NCI-H2107 treated with DMSO at 0.1 percent for 48 hours (cell line): Measurements from ENCODE around the gene CARTPT.

Experiments
- DNase-seq: peaks from one replicate; lab custom pipeline; 2025; ENCODE audit not compliant: unreplicated experiment; lab: John Stamatoyannopoulos, UW

CARTPT gene

GRCh38 chr5:71719063-71719964, at the start of gene CARTPT:
TSS of gene CARTPT (plus strand) at chr5:71719275. CDS start at chr5:71719294, 19 bp downstream.
- DNase-seq, result no peak

GRCh38 chr5:71677977-71678376, 41.1 kb upstream of the CARTPT start:
- no peak for DNase-seq

GRCh38 chr5:71679714-71680113, 39.4 kb upstream of the CARTPT start:
- DNase-seq, result no peak

- no peak for DNase-seq
These were observed 38.6 kb upstream of the CARTPT start for GRCh38 chr5:71680510-71680909.

DNA sequence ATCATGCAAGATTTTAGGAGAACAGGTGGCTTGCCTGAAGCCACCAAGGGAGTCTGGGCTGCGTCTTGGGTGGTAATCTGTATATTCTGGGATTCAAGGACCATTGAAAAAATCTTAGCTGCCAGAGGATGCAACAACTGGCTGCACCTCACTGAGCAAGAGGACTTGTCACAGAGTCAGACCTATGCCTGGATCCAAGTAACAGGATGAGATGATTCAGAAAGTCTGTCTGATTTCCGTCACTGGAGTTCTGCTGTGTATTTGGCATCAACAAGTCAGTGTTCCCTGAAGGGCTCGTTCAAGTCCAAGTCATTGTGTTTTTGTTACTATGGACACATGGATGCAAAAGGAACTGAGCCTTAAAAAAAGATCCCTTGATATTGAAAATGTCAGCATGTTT, 37.8 kb upstream of the CARTPT start:
- DNase-seq, result no peak

DNA sequence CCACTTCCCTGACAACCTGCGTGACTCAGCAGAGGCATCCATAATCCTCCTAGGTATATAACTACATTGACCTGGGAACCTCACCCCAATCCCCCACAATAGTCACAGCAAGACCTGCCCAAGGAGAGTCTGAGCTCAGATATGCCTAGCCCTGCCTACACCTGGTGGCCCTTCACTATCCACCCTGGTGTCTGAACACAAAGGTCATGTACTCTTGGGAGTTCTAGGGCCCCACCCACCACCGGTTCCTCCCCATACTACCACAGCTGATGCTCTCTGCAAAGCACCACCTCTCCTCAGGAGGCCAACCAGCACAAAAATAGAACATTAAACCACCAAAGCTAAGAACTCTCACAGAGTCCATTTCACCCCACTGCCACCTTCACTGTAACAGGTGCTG, 34.8 kb upstream of the CARTPT start:
- no peak for DNase-seq

GRCh38 chr5:71693828-71694427, 25.1 kb upstream of the CARTPT start:
- no peak for DNase-seq

DNA sequence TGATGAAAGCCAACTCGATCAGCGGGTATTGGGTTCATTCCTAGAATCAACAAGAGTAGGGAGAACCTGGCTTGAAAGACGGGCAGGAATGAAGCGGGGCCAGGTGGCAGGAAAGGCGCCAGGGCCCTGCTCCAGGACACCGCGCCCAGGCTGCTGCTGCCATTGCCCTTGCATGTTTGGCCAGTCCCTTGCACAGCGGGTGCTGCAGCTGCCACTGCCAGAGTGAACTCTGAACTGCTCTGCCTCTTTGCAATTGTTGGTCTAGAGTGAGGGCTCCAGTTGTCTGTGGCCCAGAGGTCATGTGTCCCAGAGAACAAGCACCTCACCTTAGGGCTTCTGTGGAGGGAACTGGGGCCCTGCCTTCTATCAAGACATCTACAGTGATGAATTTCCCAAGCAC, 24.0 kb upstream of the CARTPT start:
- no peak for DNase-seq

- DNase-seq, result no peak
These were observed 23.5 kb upstream of the CARTPT start for GRCh38 chr5:71695595-71695994.

DNA sequence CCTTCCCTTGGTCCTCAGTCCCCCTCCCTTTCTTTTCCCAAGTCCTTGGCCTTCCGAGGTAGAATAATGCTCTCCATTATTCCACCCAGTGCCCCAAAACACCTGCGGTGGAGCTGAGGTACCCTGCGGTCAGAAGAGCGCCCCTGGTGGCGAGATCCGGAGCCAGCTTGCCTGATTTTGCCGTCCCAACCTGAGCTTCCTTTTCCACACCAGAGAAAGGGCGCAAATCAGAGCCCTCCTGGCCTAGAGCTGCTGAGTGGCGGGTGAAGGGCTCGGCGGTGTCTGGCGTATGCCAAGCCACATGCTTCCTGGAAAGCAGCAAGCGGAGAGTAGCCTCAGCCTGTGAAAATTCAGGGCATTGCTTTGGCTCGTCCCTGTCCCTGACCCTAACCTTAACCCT, 21.1 kb upstream of the CARTPT start:
- no peak for DNase-seq

- DNase-seq, result no peak
These were observed 19.8 kb upstream of the CARTPT start for GRCh38 chr5:71699233-71699632.

DNA sequence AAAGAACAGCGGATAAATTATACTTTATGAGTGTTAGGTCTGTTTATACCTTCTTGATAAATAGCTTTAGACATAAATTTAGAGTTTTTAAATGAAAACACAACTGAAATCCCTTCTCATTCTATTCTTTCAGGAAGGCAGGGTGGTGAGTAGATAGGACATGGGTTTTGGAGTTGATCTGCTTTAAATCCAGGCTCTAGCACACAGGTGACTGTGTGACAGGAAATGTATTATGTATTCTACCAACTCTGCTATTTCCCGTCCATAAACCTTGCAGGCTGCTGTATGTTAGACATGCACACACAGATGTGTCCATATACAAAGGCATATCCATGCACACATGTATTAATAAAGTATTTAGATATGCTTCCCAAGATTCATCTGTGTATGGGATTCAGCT, 19.3 kb upstream of the CARTPT start:
- DNase-seq, result no peak

- DNase-seq, result no peak
These were observed 18.3 kb upstream of the CARTPT start for GRCh38 chr5:71700803-71701202.

GRCh38 chr5:71701407-71701806, 17.7 kb upstream of the CARTPT start:
- no peak for DNase-seq

DNA sequence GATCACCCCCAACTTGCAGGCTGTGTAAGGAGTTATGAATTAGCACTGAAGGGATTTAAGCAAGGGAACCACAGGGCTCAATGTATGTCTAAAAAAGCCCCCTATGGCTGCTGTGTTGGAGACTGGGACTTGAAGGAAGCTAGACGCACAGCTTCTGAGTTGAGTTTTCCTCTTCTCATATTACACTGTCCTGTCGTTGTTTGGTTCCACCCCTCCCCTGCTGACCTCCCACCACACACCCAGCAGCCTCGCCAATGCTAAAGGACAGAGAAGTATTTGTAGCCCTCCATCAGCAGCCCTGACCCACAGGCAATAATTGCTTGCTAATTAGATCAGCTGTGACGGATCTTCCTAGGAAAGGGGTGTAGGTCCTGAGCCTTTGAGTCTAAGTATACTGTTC, 15.1 kb upstream of the CARTPT start:
- no peak for DNase-seq

DNA sequence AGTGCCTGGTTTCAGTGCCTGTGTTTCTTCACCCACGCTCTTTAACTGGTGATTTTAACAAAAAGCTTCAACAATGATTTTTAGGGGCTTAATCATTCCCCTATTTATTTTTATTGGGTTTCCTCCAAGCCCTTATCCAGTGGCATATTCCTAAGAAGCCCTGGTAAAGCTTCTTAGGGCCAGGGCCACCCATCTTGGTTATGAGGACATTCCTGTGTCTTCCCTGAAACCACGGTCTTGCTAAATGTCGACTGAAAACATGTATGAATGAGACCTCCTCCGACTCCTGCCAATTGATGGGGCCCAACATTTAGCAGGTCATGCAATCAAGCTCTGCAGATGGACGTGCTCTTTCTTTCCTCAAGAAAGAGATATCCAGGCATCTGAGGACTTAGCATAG, 13.7 kb upstream of the CARTPT start:
- no peak for DNase-seq

GRCh38 chr5:71706906-71707305, 12.2 kb upstream of the CARTPT start:
- no peak for DNase-seq

DNA sequence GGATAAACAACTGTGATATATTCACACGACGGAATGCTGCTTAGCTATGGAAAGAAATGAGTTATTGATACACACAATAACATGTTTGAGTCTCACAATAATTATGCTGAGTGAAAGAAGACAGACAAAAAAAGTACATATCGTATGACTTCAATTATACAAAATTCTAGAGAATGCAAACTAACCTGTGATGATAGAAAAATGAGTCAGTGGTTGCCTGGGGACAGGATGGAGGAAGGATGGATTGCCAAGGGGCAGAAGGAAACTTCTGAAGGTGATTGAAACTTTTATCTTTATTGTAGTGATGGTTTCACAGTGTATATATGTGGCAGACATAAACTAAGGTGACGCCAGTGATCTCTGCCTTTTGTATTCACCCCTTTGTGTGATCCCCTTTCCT, 7.5 kb upstream of the CARTPT start:
- no peak for DNase-seq

GRCh38 chr5:71714911-71715310, 4.2 kb upstream of the CARTPT start:
- DNase-seq, result no peak

DNA sequence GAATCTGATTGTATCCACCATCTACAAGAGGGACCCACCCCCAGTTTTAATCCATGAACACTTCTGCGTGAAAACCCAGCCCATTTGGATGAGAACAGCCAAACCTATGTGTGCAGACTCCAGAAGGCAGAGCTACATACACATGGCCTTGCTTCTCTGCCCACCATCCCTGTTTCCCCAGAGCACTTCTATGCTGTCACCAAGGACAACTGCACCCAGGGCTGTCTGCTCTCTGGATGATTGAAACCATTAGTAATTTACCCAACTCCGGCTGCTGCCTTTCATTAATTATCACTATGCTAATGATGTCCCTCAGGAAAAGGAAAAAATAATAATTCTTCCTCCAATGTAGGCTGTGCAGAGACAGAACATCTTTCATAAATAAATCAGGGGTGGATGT, 8.9 kb downstream of the CARTPT start:
- DNase-seq, result no peak

- no peak for DNase-seq
These were observed 11.9 kb downstream of the CARTPT start for GRCh38 chr5:71731015-71731414.

GRCh38 chr5:71732011-71732410, 12.9 kb downstream of the CARTPT start:
- no peak for DNase-seq

DNA sequence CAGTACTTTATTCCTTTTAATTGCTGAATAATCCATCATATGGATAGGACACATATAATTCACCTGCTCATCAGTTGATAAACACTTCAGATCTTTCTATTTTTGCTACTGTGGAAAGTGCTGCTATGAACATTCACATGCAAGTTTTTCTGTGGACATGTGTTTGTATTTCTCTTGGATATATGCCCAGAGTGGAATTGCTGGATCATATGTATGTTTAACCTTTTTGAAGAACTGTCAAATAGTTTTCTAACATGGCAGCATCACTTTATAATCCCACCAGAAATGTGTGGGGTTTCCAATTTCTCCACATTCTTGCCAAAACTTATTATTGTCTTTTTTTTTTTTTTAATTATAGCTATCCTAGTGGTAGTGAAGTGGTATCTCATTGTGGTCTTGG, 15.1 kb downstream of the CARTPT start:
- DNase-seq, result no peak
